NCI-H2107 (cell line): ENCODE data around the gene GP1BB.
"Not testable (repeated sequence)": the region's sequence is repeated elsewhere in the genome, so short reads cannot be mapped to it uniquely, and the experiment has no call there.

Experiments
- DNase-seq: peaks from one replicate; lab custom pipeline; 2025; lab: John Stamatoyannopoulos, UW

GP1BB gene

GRCh38 chr22:19714312-19715187, 8.8 kb upstream of the GP1BB start, which contains the start of gene SEPTIN5:
SEPTIN5 (plus strand) TSS chr22:19714503; CDS start chr22:19714589, 86 bp downstream.
- DNase-seq: no peak

GRCh38 chr22:19715188-19715930, 8.0 kb upstream of the GP1BB start:
- no peak for DNase-seq

- DNase-seq: no peak
Measured at GRCh38 chr22:19716041-19716828, 7.1 kb upstream of the GP1BB start.

GRCh38 chr22:19716829-19717105, 6.6 kb upstream of the GP1BB start:
- no peak for DNase-seq

GRCh38 chr22:19717181-19717580, 6.2 kb upstream of the GP1BB start:
- no peak for DNase-seq

GRCh38 chr22:19717691-19718455, 5.5 kb upstream of the GP1BB start:
- no peak for DNase-seq

- no peak for DNase-seq
Measured at GRCh38 chr22:19718456-19719049, 4.8 kb upstream of the GP1BB start.

- no peak for DNase-seq
Measured at GRCh38 chr22:19719050-19719482, 4.3 kb upstream of the GP1BB start.

- DNase-seq: no peak
Measured at GRCh38 chr22:19719488-19720021, 3.8 kb upstream of the GP1BB start.

- no peak for DNase-seq
Measured at GRCh38 chr22:19720150-19720827, 3.0 kb upstream of the GP1BB start.

GRCh38 chr22:19720999-19721329, 2.4 kb upstream of the GP1BB start:
- no peak for DNase-seq

- DNase-seq: no peak
Measured at GRCh38 chr22:19721330-19722177, 1.8 kb upstream of the GP1BB start.

GRCh38 chr22:19722178-19722981, 959 bp upstream of the GP1BB start:
- DNase-seq: no peak

- DNase-seq: no peak
Measured at GRCh38 chr22:19722982-19723231, 432 bp upstream of the GP1BB start.

- DNase-seq: no peak
Measured at GRCh38 chr22:19723983-19724827, 866 bp downstream of the GP1BB start.

- DNase-seq: no peak
Measured at GRCh38 chr22:19724927-19725661, 1.8 kb downstream of the GP1BB start.

GRCh38 chr22:19726064-19726788, 2.9 kb downstream of the GP1BB start:
- not testable (repeated sequence) for DNase-seq
